GM18505 (cell line): Measurements from ENCODE around the gene HEG1.
"Not testable (repeated sequence)": the region's sequence is repeated elsewhere in the genome, so short reads cannot be mapped to it uniquely, and the experiment has no call there.

Experiments used
- ATAC-seq: cut with Tn5 transposase; IDR thresholded peaks from one replicate; pipeline ENCODE4 v1.9.1; 2021; ENCODE audit not compliant: unreplicated experiment
- POLR2A ChIP-seq: IDR thresholded peaks from 4 replicates; pipeline ENCODE4 v1.6.1; 2011; ENCODE audit warnings: borderline replicate concordance; ENCODE audit not compliant: insufficient read depth, insufficient read length; ENCODE audit errors: extremely low read depth

Gene HEG1

GRCh38 chr3:124969963-124970722, 85.7 kb downstream of the HEG1 start:
- TF ChIP-seq POLR2A = no peak
- ATAC-seq = no peak

- no peak for TF ChIP-seq POLR2A
- no peak for ATAC-seq
Observed at GRCh38 chr3:124969190-124969589, 86.6 kb downstream of the HEG1 start.

- TF ChIP-seq POLR2A = no peak
- no peak for ATAC-seq
Observed at GRCh38 chr3:124967964-124968363, 87.8 kb downstream of the HEG1 start.

- TF ChIP-seq POLR2A = no peak
- no peak for ATAC-seq
Observed at GRCh38 chr3:124966521-124967445, 89.0 kb downstream of the HEG1 start.

- ATAC-seq = no peak
- TF ChIP-seq POLR2A = no peak
Observed at GRCh38 chr3:124965413-124965812, 90.4 kb downstream of the HEG1 start.

GRCh38 chr3:124964387-124964786, 91.4 kb downstream of the HEG1 start:
- ATAC-seq = no peak
- no peak for TF ChIP-seq POLR2A

- TF ChIP-seq POLR2A = no peak
- no peak for ATAC-seq
Observed at GRCh38 chr3:124963755-124964154, 92.0 kb downstream of the HEG1 start.

- no peak for TF ChIP-seq POLR2A
- ATAC-seq = no peak
Observed at GRCh38 chr3:124962403-124962940, 93.3 kb downstream of the HEG1 start.

GRCh38 chr3:124960698-124961097, 95.1 kb downstream of the HEG1 start:
- TF ChIP-seq POLR2A = no peak
- ATAC-seq = no peak

- ATAC-seq = no peak
- TF ChIP-seq POLR2A = no peak
Observed at GRCh38 chr3:124960105-124960504, 95.7 kb downstream of the HEG1 start.

GRCh38 chr3:124957951-124958350, 97.8 kb downstream of the HEG1 start:
- ATAC-seq = not testable (repeated sequence)

- ATAC-seq = no peak
- no peak for TF ChIP-seq POLR2A
Observed at GRCh38 chr3:124952282-124952855, 103.4 kb downstream of the HEG1 start.

GRCh38 chr3:124951511-124952281, 104.1 kb downstream of the HEG1 start:
- TF ChIP-seq POLR2A = no peak
- ATAC-seq = no peak
